ENCODE results near the gene TTC39A. TPM values are rescaled to one million over a fixed set of nuclear protein-coding genes. Genes with fewer than 3 reads are reported as not detected.

TTC39A gene
- polyA plus RNA-seq, 1 donor (not counting 4 experiments of a cell fraction or from before 2014, with no cell fraction given): 1.4 TPM

DNA sequence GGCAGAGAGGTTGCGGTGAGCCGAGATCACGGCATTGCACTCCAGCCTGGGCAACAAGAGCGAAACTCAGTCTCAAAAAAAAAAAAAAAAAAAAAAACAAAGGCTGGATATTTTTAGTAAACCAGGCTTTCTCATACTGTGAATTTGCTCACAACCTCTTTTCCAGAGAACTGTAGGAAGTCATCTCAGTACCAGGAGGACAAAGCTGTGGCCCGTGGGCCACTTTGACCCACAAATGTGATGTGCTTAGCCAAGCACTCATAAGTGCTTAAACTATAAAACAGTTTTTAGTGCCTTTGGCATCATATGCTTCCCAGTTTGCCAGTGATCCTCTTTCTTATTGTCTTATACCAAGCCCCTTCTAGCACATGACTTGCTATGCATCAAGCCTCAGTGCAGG is 47.8 kb downstream of the TTC39A start:
- H2AFZ ChIP-seq (ENCODE audit: control insufficient read depth, low read length): no peak overlapping the region
- H3K4me2 ChIP-seq (ENCODE audit: control insufficient read depth, extremely low read depth, insufficient read depth, low read depth, low read length): no peak overlapping the region
- H3K27me3 ChIP-seq (ENCODE audit: control insufficient read depth, extremely low read depth, insufficient read depth, low read length): no peaks in the 10 kb centered on the region
- H3K4me3 ChIP-seq (ENCODE audit: control insufficient read depth in 2 of 3, extremely low read depth in 1 of 3, insufficient read depth in 2 of 3, low read depth in 1 of 3, low read length in 3 of 3): no peak overlapping the region
- TF ChIP-seq EZH2 (IDR thresholded peaks at IDR 0.05; ENCODE audit: low read length): no peak
- TF ChIP-seq, protein P1, sequence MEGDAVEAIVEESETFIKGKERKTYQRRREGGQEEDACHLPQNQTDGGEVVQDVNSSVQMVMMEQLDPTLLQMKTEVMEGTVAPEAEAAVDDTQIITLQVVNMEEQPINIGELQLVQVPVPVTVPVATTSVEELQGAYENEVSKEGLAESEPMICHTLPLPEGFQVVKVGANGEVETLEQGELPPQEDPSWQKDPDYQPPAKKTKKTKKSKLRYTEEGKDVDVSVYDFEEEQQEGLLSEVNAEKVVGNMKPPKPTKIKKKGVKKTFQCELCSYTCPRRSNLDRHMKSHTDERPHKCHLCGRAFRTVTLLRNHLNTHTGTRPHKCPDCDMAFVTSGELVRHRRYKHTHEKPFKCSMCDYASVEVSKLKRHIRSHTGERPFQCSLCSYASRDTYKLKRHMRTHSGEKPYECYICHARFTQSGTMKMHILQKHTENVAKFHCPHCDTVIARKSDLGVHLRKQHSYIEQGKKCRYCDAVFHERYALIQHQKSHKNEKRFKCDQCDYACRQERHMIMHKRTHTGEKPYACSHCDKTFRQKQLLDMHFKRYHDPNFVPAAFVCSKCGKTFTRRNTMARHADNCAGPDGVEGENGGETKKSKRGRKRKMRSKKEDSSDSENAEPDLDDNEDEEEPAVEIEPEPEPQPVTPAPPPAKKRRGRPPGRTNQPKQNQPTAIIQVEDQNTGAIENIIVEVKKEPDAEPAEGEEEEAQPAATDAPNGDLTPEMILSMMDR (optimal IDR thresholded peaks at IDR 0.05 in 1 of 3, IDR thresholded peaks at IDR 0.05 in 1 of 3, conservative IDR thresholded peaks at IDR 0.05 in 1 of 3; ENCODE audit: extremely low read depth in 1 of 3, insufficient read depth in 2 of 3, low read length in 3 of 3): no peak
- DNase-seq (ENCODE audit: low read depth, low spot score) (no peak), FAIRE-seq (no peak)
- dilution Hi-C loops (cut with MboI; ENCODE audit: extremely low pct_ligation_motif_present, low sequenced_read_pairs): no loop called here
- peaks cover 0 to 1% of the 10 kb centered on the region in 2 experiments for H3K36me3 ChIP-seq (ENCODE audit: control insufficient read depth in 2 of 2, extremely low read depth in 1 of 2, insufficient read depth in 2 of 2, low read length in 2 of 2)
- H3K79me2 ChIP-seq (ENCODE audit: control insufficient read depth, insufficient read depth, low read length): no peaks in the 10 kb centered on the region
- no peaks in the 10 kb centered on the region for H3K9me1 ChIP-seq (ENCODE audit: control insufficient read depth, extremely low read depth, insufficient read depth, low read length)
- H3K4me1 ChIP-seq (ENCODE audit: control insufficient read depth, extremely low read depth, insufficient read depth, low read length): no peaks in the 10 kb centered on the region
- H3K27ac ChIP-seq (ENCODE audit: control insufficient read depth, insufficient read depth, low read length): no peak overlapping the region
- no peaks in the 10 kb centered on the region for H3K9me3 ChIP-seq (ENCODE audit: control insufficient read depth, low read depth, low read length)
- no peaks in the 10 kb centered on the region for H4K20me1 ChIP-seq (ENCODE audit: control insufficient read depth, extremely low read depth, insufficient read depth, low read length)
- no peak overlapping the region for H3K9ac ChIP-seq (ENCODE audit: control insufficient read depth, extremely low read depth, insufficient read depth, low read length)

DNA sequence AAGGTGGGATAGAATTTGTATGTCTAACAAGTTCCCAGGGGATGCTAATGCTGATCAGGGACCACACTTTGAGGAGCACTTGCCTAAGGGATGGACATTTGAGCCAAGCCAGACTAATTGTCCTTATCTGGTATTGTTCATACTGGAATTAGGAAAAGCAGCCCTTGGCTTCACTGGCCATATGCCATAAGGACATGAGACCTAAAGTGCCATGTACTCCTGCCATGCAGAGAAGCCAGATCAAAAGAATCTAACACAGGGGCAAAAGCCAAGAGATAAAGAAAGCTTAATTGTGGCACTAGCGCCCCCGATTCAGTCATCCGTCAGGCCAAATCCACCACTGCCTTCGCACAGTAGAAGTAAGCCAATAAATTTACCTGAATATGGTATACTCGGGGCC is 48.6 kb downstream of the TTC39A start:
- Histone ChIP-seq H2AFZ (ENCODE audit: control insufficient read depth, low read length) (no peak overlapping the region), H3K9ac (ENCODE audit: control insufficient read depth, extremely low read depth, insufficient read depth, low read length) (no peak overlapping the region), H3K9me3 (ENCODE audit: control insufficient read depth, low read depth, low read length) (no peaks in the 10 kb centered on the region), H3K4me3 (ENCODE audit: control insufficient read depth in 2 of 3, extremely low read depth in 1 of 3, insufficient read depth in 2 of 3, low read depth in 1 of 3, low read length in 3 of 3) (no peak overlapping the region), H3K79me2 (ENCODE audit: control insufficient read depth, insufficient read depth, low read length) (no peaks in the 10 kb centered on the region), H4K20me1 (ENCODE audit: control insufficient read depth, extremely low read depth, insufficient read depth, low read length) (no peaks in the 10 kb centered on the region), H3K9me1 (ENCODE audit: control insufficient read depth, extremely low read depth, insufficient read depth, low read length) (no peaks in the 10 kb centered on the region), H3K4me1 (ENCODE audit: control insufficient read depth, extremely low read depth, insufficient read depth, low read length) (no peaks in the 10 kb centered on the region), H3K4me2 (ENCODE audit: control insufficient read depth, extremely low read depth, insufficient read depth, low read depth, low read length) (no peak overlapping the region), H3K27me3 (ENCODE audit: control insufficient read depth, extremely low read depth, insufficient read depth, low read length) (no peaks in the 10 kb centered on the region), H3K36me3 (ENCODE audit: control insufficient read depth in 2 of 2, extremely low read depth in 1 of 2, insufficient read depth in 2 of 2, low read length in 2 of 2) (peaks cover 0 to 1% of the 10 kb centered on the region in 2 experiments), H3K27ac (ENCODE audit: control insufficient read depth, insufficient read depth, low read length) (no peak overlapping the region)
- no peak for DNase-seq (ENCODE audit: low read depth, low spot score)
- dilution Hi-C loops (cut with MboI; ENCODE audit: extremely low pct_ligation_motif_present, low sequenced_read_pairs): no loop called here
- no peak for FAIRE-seq
- TF ChIP-seq, protein P1 (optimal IDR thresholded peaks at IDR 0.05 in 1 of 3, IDR thresholded peaks at IDR 0.05 in 1 of 3, conservative IDR thresholded peaks at IDR 0.05 in 1 of 3; ENCODE audit: extremely low read depth in 1 of 3, insufficient read depth in 2 of 3, low read length in 3 of 3): no peak
- no peak for TF ChIP-seq EZH2 (IDR thresholded peaks at IDR 0.05; ENCODE audit: low read length)

Data from keratinocyte (primary cell).